PC-3 (cell line): Measurements from ENCODE around the gene TLE3.

Experiments used
- EZH2 ChIP-seq: fragments of 300-600 bp; sonication (generic); IDR thresholded peaks from one replicate; pipeline ENCODE4 v1.6.1; 2017; ENCODE audit warnings: antibody characterized with exemption, mild to moderate bottlenecking, low read length; ENCODE audit not compliant: unreplicated experiment
- TF ChIP-seq, protein P1 (sequence below): fragments of 300-600 bp; sonication (generic); conservative IDR thresholded peaks from 2 replicates; pipeline ENCODE4 v1.5.1; 2017; ENCODE audit warnings: antibody characterized with exemption, low read depth, mild to moderate bottlenecking, low read length

DNA sequence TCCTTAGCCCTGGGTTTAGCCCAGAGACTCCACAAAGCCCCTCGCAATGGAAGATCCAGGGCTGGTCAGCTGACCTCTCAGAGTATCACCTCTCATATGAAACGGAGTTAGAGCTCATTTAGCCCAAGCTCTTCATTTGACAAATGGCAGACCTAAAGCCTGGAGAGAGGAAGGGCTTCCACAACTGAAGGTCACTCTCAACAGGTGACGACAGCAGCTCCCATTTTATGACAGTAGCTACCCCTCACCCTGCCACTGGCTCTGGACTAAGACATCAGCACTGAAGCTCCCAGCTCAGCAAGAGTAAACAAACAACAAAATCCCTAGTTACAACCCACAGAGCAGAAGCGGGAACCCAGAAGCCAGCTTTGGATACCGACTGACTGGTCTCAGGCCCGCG, 33.7 kb downstream of the TLE3 start:
- TF ChIP-seq, protein P1, sequence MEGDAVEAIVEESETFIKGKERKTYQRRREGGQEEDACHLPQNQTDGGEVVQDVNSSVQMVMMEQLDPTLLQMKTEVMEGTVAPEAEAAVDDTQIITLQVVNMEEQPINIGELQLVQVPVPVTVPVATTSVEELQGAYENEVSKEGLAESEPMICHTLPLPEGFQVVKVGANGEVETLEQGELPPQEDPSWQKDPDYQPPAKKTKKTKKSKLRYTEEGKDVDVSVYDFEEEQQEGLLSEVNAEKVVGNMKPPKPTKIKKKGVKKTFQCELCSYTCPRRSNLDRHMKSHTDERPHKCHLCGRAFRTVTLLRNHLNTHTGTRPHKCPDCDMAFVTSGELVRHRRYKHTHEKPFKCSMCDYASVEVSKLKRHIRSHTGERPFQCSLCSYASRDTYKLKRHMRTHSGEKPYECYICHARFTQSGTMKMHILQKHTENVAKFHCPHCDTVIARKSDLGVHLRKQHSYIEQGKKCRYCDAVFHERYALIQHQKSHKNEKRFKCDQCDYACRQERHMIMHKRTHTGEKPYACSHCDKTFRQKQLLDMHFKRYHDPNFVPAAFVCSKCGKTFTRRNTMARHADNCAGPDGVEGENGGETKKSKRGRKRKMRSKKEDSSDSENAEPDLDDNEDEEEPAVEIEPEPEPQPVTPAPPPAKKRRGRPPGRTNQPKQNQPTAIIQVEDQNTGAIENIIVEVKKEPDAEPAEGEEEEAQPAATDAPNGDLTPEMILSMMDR = no peak
- TF ChIP-seq EZH2 = no peak
